Measurements from ENCODE around the gene AMHR2.

Gene AMHR2

DNA sequence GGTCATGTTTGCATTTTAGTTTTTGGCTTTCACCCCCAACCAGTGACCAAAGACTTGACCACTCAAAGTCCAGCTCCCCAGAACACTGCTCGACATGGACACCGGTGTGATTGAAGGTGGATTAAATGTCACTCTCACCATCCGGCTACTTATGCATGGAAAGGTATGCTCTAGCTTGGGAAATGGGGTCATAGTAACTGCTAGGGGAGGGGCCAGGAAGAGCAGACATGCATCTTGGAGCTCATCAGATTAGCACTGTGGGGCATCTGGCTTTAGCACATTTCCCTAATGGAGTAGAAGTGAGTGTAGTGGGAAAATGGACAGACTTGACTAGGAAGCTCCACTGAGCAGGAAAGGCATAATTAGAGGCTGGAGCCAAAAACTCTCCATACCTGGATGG is 31.1 kb downstream of the AMHR2 start:
- peaks cover 66% of the 10 kb centered on the region for H3K36me3 ChIP-seq (ENCODE audit: control insufficient read depth, insufficient read depth, low read length)
- H3K27ac ChIP-seq (ENCODE audit: low read depth, low read length), result no peak overlapping the region
- no peak overlapping the region for H3K9ac ChIP-seq (ENCODE audit: low read depth, low read length)
- H3K9me3 ChIP-seq (ENCODE audit: control insufficient read depth, insufficient read depth, low read length), result no peaks in the 10 kb centered on the region
- H3K27me3 ChIP-seq (ENCODE audit: control insufficient read depth, insufficient read depth, low read length), result no peaks in the 10 kb centered on the region
- peak overlapping the region; percentile 21; the same call in 1 of the 2 replicates for H3K4me3 ChIP-seq (ENCODE audit: low read depth, low read length)
- peaks cover 18% of the 10 kb centered on the region for H3K4me1 ChIP-seq (ENCODE audit: control insufficient read depth, insufficient read depth, low read length)

DNA sequence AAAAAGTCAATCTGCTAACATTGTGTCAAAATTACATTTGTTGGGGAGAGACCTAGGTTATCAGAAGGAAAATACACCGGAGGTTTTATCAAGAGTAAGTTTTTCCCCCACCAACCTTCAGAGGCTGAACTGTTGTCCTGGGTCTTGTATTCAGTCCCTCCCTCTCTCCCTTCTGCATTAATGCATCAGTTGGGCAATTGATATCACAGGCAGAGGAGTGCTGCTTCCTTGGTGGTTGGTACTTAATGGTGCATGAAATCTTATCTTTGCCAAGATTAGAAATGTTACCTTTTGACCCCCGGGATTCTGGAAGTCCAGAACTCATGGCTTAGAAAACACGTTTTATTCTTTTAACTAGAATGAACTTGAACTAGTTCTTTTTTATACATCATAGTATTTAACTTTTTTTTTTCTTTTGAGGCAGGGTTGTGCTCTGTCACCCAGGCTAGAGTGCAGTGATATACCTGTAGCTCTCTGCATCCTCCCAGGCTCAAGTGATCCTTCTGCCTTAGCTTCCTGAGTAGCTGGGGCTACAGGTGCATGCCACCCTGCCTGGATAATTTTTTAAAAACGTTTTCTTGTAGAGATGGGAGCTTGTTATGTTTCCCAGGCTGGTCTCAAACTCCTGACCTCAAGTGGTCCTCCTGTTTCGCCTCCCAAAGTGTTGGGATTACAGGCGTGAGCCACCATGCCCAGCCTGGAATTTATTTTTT is 33.2 kb downstream of the AMHR2 start:
- H3K4me1 ChIP-seq (ENCODE audit: control insufficient read depth, insufficient read depth, low read length), result peaks cover 15% of the 10 kb centered on the region
- H3K27me3 ChIP-seq (ENCODE audit: control insufficient read depth, insufficient read depth, low read length), result no peaks in the 10 kb centered on the region
- peaks cover 87% of the 10 kb centered on the region for H3K36me3 ChIP-seq (ENCODE audit: control insufficient read depth, insufficient read depth, low read length)
- H3K27ac ChIP-seq (ENCODE audit: low read depth, low read length), result no peak overlapping the region
- no peaks in the 10 kb centered on the region for H3K9me3 ChIP-seq (ENCODE audit: control insufficient read depth, insufficient read depth, low read length)
- H3K4me3 ChIP-seq (ENCODE audit: low read depth, low read length), result no peak overlapping the region
- H3K9ac ChIP-seq (ENCODE audit: low read depth, low read length), result no peak overlapping the region

DNA sequence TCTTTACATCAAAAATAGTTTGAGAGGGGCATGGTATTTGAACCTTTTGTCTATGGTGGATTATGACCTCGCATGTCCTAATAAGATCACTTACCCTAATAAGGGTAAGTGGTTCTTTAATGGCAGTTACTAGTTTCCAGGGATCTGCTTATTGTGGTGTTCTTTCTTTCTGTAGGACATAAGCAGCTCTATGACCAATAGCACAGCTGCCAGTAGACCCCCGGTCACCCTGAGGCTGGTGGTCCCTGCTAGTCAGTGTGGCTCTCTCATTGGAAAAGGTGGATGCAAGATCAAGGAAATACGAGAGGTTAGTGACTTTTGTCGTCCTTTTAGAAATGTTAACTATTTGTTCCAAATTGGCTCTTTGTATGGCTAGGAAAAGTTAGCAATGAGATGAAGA is 35.4 kb downstream of the AMHR2 start:
- peaks cover 26% of the 10 kb centered on the region for H3K4me1 ChIP-seq (ENCODE audit: control insufficient read depth, insufficient read depth, low read length)

DNA sequence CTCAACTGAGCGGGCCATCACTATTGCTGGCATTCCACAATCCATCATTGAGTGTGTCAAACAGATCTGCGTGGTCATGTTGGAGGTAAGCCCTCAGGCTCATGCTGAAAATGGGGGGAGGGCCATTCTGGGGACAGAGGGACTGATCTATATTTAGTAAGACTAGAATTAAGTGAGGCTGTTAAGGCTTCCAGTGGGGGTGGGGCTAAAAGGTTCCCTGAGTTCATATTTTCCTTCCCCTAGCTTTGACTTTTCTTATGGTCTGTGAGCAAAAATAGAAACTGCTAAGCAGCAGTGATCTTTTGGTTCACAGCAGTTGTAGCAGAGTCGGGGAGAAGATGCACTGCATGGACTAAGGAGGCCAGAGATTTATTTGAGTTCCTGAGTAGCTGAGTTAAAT is 37.4 kb downstream of the AMHR2 start:
- Histone ChIP-seq H3K27me3 (ENCODE audit: control insufficient read depth, insufficient read depth, low read length) (no peaks in the 10 kb centered on the region), H3K4me1 (ENCODE audit: control insufficient read depth, insufficient read depth, low read length) (peaks cover 24% of the 10 kb centered on the region), H3K27ac (ENCODE audit: low read depth, low read length) (no peak overlapping the region), H3K9me3 (ENCODE audit: control insufficient read depth, insufficient read depth, low read length) (no peaks in the 10 kb centered on the region), H3K36me3 (ENCODE audit: control insufficient read depth, insufficient read depth, low read length) (peaks cover 99% of the 10 kb centered on the region), H3K4me3 (ENCODE audit: low read depth, low read length) (no peak overlapping the region), H3K9ac (ENCODE audit: low read depth, low read length) (no peak overlapping the region)

More for the DNA sequence above, 35.4 kb downstream of the AMHR2 start:
- Histone ChIP-seq H3K9ac (ENCODE audit: low read depth, low read length) (no peak overlapping the region), H3K36me3 (ENCODE audit: control insufficient read depth, insufficient read depth, low read length) (peaks cover 100% of the 10 kb centered on the region), H3K9me3 (ENCODE audit: control insufficient read depth, insufficient read depth, low read length) (no peaks in the 10 kb centered on the region), H3K4me3 (ENCODE audit: low read depth, low read length) (no peak overlapping the region), H3K27me3 (ENCODE audit: control insufficient read depth, insufficient read depth, low read length) (no peaks in the 10 kb centered on the region), H3K27ac (ENCODE audit: low read depth, low read length) (no peak overlapping the region)

DNA sequence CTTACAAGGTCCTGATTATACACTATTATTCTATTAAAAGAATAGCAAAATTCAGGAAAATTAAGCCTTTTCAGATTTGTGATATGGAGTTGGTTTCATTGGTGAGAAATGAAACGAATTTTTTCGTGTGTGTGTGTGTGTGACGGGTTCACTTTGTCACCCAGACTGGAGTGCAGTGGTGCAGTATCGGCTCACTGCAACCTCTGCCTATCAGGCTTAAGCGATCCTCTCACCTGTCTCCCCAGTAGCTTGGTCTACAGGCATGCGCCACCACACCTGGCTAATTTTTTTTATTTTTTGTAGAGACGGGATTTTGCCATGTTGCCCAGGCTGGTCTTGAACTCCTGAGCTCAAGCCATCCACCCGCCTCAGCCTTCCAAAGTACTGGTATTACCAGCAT is 37.9 kb downstream of the AMHR2 start:
- H3K4me3 ChIP-seq (ENCODE audit: low read depth, low read length), result no peak overlapping the region
- peaks cover 99% of the 10 kb centered on the region for H3K36me3 ChIP-seq (ENCODE audit: control insufficient read depth, insufficient read depth, low read length)
- H3K27me3 ChIP-seq (ENCODE audit: control insufficient read depth, insufficient read depth, low read length), result no peaks in the 10 kb centered on the region
- peaks cover 24% of the 10 kb centered on the region for H3K4me1 ChIP-seq (ENCODE audit: control insufficient read depth, insufficient read depth, low read length)
- H3K9ac ChIP-seq (ENCODE audit: low read depth, low read length), result no peak overlapping the region
- H3K27ac ChIP-seq (ENCODE audit: low read depth, low read length), result no peak overlapping the region
- no peaks in the 10 kb centered on the region for H3K9me3 ChIP-seq (ENCODE audit: control insufficient read depth, insufficient read depth, low read length)

DNA sequence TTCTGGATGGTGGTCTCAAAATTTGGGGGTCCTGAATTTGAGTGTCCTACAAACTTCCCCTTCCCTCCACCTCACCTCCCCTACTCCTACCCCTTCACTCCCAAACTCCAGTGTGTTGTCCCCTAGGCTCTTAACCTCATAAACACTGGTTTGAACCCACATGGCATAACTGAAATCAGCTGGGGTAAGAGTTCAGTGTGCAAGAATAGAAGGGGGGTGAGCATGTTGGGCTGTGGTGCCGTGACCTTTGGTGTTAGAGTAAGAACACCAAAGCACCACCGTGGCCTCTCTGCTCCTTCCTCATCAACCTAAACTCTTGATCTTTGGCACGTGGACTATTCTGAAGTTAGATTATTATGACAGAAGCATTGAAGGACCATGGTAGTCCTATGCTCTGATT is 39.3 kb downstream of the AMHR2 start:
- Histone ChIP-seq H3K27ac (ENCODE audit: low read depth, low read length) (no peak overlapping the region), H3K4me3 (ENCODE audit: low read depth, low read length) (no peak overlapping the region), H3K27me3 (ENCODE audit: control insufficient read depth, insufficient read depth, low read length) (no peaks in the 10 kb centered on the region), H3K36me3 (ENCODE audit: control insufficient read depth, insufficient read depth, low read length) (peaks cover 99% of the 10 kb centered on the region), H3K9ac (ENCODE audit: low read depth, low read length) (no peak overlapping the region), H3K4me1 (ENCODE audit: control insufficient read depth, insufficient read depth, low read length) (peaks cover 24% of the 10 kb centered on the region), H3K9me3 (ENCODE audit: control insufficient read depth, insufficient read depth, low read length) (no peaks in the 10 kb centered on the region)

DNA sequence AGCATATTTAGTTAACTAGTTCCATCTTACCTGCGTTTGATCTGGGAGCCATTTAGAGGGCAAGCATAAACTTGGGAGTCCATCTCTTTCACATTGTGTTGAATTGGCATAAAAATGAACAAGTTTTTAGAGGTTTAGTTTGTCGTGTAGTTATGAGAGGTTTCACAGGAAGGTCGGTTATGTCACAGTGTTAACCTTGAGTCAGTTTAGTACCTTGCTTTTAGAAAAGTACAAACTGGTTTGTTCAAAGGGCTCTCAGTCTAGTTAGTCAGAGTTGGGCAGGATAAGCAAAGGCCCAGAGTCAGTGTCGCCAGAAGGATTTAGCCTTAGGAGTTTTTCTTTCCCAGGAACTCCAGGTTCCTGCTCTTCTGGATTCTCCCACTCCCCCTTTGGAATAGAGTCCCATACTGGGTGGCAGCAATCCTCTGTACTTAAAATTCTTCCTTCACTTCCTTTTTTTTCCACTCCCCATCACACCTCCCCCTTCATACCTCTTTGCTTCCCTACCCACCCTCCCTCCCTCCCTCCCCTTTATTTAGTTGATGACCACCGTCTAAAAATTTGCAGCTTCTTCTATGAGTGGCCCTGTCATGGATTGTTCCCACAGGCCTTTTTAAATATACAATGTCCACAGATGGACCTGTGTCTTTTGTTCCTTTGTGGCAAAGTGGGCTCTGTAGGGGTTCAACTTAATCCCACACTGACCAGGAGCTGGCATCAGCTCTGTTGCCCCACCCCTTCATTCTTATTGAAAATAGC is 40.3 kb downstream of the AMHR2 start:
- H3K9me3 ChIP-seq (ENCODE audit: control insufficient read depth, insufficient read depth, low read length), result no peaks in the 10 kb centered on the region
- H3K27me3 ChIP-seq (ENCODE audit: control insufficient read depth, insufficient read depth, low read length), result no peaks in the 10 kb centered on the region
- no peak overlapping the region for H3K4me3 ChIP-seq (ENCODE audit: low read depth, low read length)
- H3K9ac ChIP-seq (ENCODE audit: low read depth, low read length), result no peak overlapping the region
- peaks cover 99% of the 10 kb centered on the region for H3K36me3 ChIP-seq (ENCODE audit: control insufficient read depth, insufficient read depth, low read length)
- H3K27ac ChIP-seq (ENCODE audit: low read depth, low read length), result peak overlapping the region; percentile 23
- peaks cover 24% of the 10 kb centered on the region for H3K4me1 ChIP-seq (ENCODE audit: control insufficient read depth, insufficient read depth, low read length)

DNA sequence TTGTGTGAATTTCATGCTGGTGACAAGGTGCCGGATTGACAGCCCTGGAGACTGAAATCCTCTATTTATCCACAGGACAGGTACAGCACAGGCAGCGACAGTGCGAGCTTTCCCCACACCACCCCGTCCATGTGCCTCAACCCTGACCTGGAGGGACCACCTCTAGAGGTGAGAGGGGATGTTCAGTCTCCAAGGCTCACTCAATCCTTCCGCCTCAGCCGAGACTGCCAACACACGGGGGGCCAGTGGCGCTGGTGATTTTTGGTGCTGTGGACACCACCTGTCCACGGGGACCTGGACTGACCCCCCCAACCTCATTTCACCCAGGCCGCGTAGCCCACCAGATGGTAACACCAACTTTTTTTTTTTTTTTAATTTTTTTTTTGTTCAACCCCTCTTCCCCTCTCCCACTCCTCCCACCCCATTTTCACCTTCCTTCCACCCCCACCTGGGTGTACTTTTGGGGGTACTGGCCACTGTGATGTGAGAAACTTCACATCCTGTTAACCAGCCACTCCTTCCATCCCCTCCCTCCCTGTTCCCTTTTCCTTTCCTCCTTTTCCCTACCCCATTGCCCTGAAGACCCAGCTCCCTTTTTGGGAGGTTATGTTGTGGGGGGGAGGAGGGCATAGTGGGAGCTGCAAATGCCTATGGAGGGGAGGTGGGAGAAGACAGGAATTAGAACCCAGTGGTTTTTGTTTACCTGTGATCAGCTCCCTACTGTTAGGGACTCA is 41.2 kb downstream of the AMHR2 start:
- H3K4me3 ChIP-seq (ENCODE audit: low read depth, low read length), result no peak overlapping the region
- peaks cover 24% of the 10 kb centered on the region for H3K4me1 ChIP-seq (ENCODE audit: control insufficient read depth, insufficient read depth, low read length)
- no peaks in the 10 kb centered on the region for H3K27me3 ChIP-seq (ENCODE audit: control insufficient read depth, insufficient read depth, low read length)
- H3K27ac ChIP-seq (ENCODE audit: low read depth, low read length), result peak overlapping the region; percentile 23
- H3K36me3 ChIP-seq (ENCODE audit: control insufficient read depth, insufficient read depth, low read length), result peaks cover 99% of the 10 kb centered on the region
- no peak overlapping the region for H3K9ac ChIP-seq (ENCODE audit: low read depth, low read length)
- H3K9me3 ChIP-seq (ENCODE audit: control insufficient read depth, insufficient read depth, low read length), result no peaks in the 10 kb centered on the region

DNA sequence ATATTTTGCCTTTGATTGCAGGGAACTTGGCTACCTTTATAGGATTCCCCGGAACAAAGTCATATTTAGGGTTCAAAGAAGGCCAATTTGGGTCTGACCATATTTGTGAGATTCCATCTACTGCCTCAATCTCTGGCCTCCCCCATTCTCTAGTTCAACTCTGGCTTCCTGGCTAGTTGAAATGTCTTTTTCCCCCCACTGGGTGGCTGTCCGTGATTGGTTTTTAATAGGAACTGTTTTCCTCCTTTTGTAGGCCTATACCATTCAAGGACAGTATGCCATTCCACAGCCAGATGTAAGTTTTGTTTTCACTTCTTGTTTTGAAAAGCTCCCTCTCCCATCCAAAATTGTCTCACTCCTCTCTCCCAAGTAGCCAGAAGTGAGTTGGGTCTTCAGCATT is 42.0 kb downstream of the AMHR2 start:
- H3K9me3 ChIP-seq (ENCODE audit: control insufficient read depth, insufficient read depth, low read length), result no peaks in the 10 kb centered on the region
- H3K9ac ChIP-seq (ENCODE audit: low read depth, low read length), result no peak overlapping the region
- H3K27me3 ChIP-seq (ENCODE audit: control insufficient read depth, insufficient read depth, low read length), result no peaks in the 10 kb centered on the region
- H3K4me1 ChIP-seq (ENCODE audit: control insufficient read depth, insufficient read depth, low read length), result peaks cover 24% of the 10 kb centered on the region
- peaks cover 99% of the 10 kb centered on the region for H3K36me3 ChIP-seq (ENCODE audit: control insufficient read depth, insufficient read depth, low read length)
- H3K4me3 ChIP-seq (ENCODE audit: low read depth, low read length), result no peak overlapping the region
- H3K27ac ChIP-seq (ENCODE audit: low read depth, low read length), result peak overlapping the region; percentile 14

DNA sequence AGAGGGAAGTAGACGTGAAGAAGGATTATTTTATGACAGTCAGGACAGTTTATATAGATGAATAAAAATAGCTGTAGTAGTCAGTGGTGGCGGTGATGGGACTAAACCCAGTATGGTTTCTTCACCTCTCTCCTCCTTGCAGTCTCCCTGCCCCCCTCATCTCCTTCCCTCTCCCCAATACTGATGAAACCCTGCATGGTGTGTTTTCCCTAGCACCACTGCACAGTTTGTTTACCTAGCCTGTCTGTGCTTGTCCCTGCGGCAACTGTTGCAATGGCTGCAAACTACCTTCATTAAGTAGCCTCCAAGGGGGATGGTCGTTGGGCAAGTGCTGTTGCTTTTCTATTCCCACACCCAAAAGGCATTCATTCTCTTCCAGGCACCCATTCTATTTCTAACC is 43.0 kb downstream of the AMHR2 start:
- H3K27ac ChIP-seq (ENCODE audit: low read depth, low read length), result no peak overlapping the region
- peaks cover 24% of the 10 kb centered on the region for H3K4me1 ChIP-seq (ENCODE audit: control insufficient read depth, insufficient read depth, low read length)
- no peaks in the 10 kb centered on the region for H3K27me3 ChIP-seq (ENCODE audit: control insufficient read depth, insufficient read depth, low read length)
- H3K9me3 ChIP-seq (ENCODE audit: control insufficient read depth, insufficient read depth, low read length), result no peaks in the 10 kb centered on the region
- H3K36me3 ChIP-seq (ENCODE audit: control insufficient read depth, insufficient read depth, low read length), result peaks cover 98% of the 10 kb centered on the region
- H3K4me3 ChIP-seq (ENCODE audit: low read depth, low read length), result no peak overlapping the region
- no peak overlapping the region for H3K9ac ChIP-seq (ENCODE audit: low read depth, low read length)

DNA sequence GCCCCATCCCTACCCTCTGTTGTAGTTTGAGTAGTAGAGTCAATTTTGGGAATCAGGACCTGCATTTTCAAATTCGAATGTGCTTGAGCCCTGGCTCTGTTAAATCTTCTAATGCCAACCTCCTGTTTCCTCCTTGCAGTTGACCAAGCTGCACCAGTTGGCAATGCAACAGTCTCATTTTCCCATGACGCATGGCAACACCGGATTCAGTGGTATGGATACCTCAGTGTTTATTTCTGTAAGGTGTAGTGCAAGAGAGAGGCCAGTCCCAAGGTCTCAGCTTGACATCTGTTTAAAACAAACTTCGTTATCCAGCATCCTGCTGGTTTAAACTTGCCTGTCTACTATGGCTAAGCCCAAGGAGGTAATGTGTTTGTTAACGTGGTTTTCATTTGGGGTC is 43.4 kb downstream of the AMHR2 start:
- Histone ChIP-seq H3K27ac (ENCODE audit: low read depth, low read length) (no peak overlapping the region), H3K36me3 (ENCODE audit: control insufficient read depth, insufficient read depth, low read length) (peaks cover 98% of the 10 kb centered on the region), H3K9me3 (ENCODE audit: control insufficient read depth, insufficient read depth, low read length) (no peaks in the 10 kb centered on the region), H3K27me3 (ENCODE audit: control insufficient read depth, insufficient read depth, low read length) (no peaks in the 10 kb centered on the region), H3K4me1 (ENCODE audit: control insufficient read depth, insufficient read depth, low read length) (peaks cover 24% of the 10 kb centered on the region), H3K4me3 (ENCODE audit: low read depth, low read length) (no peak overlapping the region), H3K9ac (ENCODE audit: low read depth, low read length) (no peak overlapping the region)

All from HUES48 (cell line).